MM.1S (cell line): Measurements from ENCODE around the gene KDM4D.

Experiments used
- DNase-seq: peaks from one replicate; pipeline ENCODE4 v3.0.0-alpha.2; 2015
- H2AFZ ChIP-seq: fragments of 300-600 bp; sonication (generic); 2 replicates; pipeline ENCODE4 v1.6.0; 2016; ENCODE audit warnings: antibody characterized with exemption, low read length
- H3F3A ChIP-seq: fragments of 300-600 bp; sonication (generic); 2 replicates; pipeline ENCODE4 v1.6.1; 2016; ENCODE audit warnings: mild to moderate bottlenecking, antibody characterized with exemption, low read length, moderate library complexity, mixed read lengths; ENCODE audit not compliant: insufficient read depth
- H3K27ac ChIP-seq: fragments of 300-600 bp; sonication (generic); 2 replicates; pipeline ENCODE4 v1.5.1; 2016; ENCODE audit warnings: mild to moderate bottlenecking, low read length
- H3K27me3 ChIP-seq: fragments of 300-600 bp; sonication (generic); replicated peaks from 2 replicates; pipeline ENCODE4 v1.6.0; 2016; ENCODE audit warnings: low read length; ENCODE audit not compliant: insufficient read depth
- H3K36me3 ChIP-seq: fragments of 300-600 bp; sonication (generic); replicated peaks from 2 replicates; pipeline ENCODE4 v1.6.1; 2016; ENCODE audit warnings: mild to moderate bottlenecking, low read length, mixed read lengths; ENCODE audit not compliant: insufficient read depth
- H3K4me1 ChIP-seq: fragments of 300-600 bp; sonication (generic); 2 replicates; pipeline ENCODE4 v1.6.1; 2016; ENCODE audit warnings: low read length, mixed read lengths
- H3K4me2 ChIP-seq: fragments of 300-600 bp; sonication (generic); 2 replicates; pipeline ENCODE4 v1.6.0; 2016; ENCODE audit warnings: low read depth, low read length
- H3K4me3 ChIP-seq: fragments of 300-600 bp; sonication (generic); 2 replicates; pipeline ENCODE4 v1.5.1; 2016; ENCODE audit warnings: low read length, mixed read lengths
- H3K79me2 ChIP-seq: fragments of 300-600 bp; sonication (generic); 2 replicates; pipeline ENCODE4 v1.6.1; 2016; ENCODE audit warnings: mixed run types, low read length, mixed read lengths
- H3K9ac ChIP-seq: fragments of 300-600 bp; sonication (generic); 2 replicates; pipeline ENCODE4 v1.6.1; 2016; ENCODE audit warnings: low read length, mixed read lengths
- H3K9me2 ChIP-seq: fragments of 300-600 bp; sonication (generic); replicated peaks from 2 replicates; pipeline ENCODE4 v1.6.1; 2016; ENCODE audit warnings: mild to moderate bottlenecking, low read length, mixed read lengths; ENCODE audit not compliant: insufficient read depth
- H3K9me3 ChIP-seq: fragments of 300-600 bp; sonication (generic); replicated peaks from 2 replicates; pipeline ENCODE4 v1.6.1; 2016; ENCODE audit warnings: mild to moderate bottlenecking, low read length, mixed read lengths; ENCODE audit not compliant: insufficient read depth
- H4K20me1 ChIP-seq: fragments of 300-600 bp; sonication (generic); 2 replicates; pipeline ENCODE4 v1.6.1; 2016; ENCODE audit warnings: mild to moderate bottlenecking, low read length, moderate library complexity, mixed read lengths; ENCODE audit not compliant: insufficient read depth
- EZH2 ChIP-seq: fragments of 300-600 bp; sonication (generic); optimal IDR thresholded peaks from 2 replicates; pipeline ENCODE3; 2017; ENCODE audit warnings: low read depth, mild to moderate bottlenecking, antibody characterized with exemption, low read length, mixed read lengths
- EZH2phosphoT487 ChIP-seq: fragments of 300-600 bp; sonication (generic); IDR thresholded peaks from 2 replicates; pipeline ENCODE4 v1.6.1; 2018; ENCODE audit warnings: antibody characterized with exemption, low read length
- TF ChIP-seq, protein P1 (sequence below): fragments of 300-600 bp; sonication (generic); IDR thresholded peaks from 2 replicates; pipeline ENCODE4 v1.5.1; 2016; ENCODE audit warnings: antibody characterized with exemption, low read length, mixed read lengths

Gene KDM4D

DNA sequence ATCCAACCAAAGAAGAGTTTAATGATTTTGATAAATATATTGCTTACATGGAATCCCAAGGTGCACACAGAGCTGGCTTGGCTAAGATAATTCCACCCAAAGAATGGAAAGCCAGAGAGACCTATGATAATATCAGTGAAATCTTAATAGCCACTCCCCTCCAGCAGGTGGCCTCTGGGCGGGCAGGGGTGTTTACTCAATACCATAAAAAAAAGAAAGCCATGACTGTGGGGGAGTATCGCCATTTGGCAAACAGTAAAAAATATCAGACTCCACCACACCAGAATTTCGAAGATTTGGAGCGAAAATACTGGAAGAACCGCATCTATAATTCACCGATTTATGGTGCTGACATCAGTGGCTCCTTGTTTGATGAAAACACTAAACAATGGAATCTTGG, 23.9 kb downstream of the KDM4D start:
- no peaks in the 10 kb centered on the region for H3K79me2 ChIP-seq
- no peak overlapping the region for H3K4me3 ChIP-seq
- H3F3A ChIP-seq = no peaks in the 10 kb centered on the region
- H3K4me1 ChIP-seq = no peaks in the 10 kb centered on the region
- TF ChIP-seq, protein P1, sequence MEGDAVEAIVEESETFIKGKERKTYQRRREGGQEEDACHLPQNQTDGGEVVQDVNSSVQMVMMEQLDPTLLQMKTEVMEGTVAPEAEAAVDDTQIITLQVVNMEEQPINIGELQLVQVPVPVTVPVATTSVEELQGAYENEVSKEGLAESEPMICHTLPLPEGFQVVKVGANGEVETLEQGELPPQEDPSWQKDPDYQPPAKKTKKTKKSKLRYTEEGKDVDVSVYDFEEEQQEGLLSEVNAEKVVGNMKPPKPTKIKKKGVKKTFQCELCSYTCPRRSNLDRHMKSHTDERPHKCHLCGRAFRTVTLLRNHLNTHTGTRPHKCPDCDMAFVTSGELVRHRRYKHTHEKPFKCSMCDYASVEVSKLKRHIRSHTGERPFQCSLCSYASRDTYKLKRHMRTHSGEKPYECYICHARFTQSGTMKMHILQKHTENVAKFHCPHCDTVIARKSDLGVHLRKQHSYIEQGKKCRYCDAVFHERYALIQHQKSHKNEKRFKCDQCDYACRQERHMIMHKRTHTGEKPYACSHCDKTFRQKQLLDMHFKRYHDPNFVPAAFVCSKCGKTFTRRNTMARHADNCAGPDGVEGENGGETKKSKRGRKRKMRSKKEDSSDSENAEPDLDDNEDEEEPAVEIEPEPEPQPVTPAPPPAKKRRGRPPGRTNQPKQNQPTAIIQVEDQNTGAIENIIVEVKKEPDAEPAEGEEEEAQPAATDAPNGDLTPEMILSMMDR = peak; percentile 17
- TF ChIP-seq EZH2phosphoT487 = no peak
- no peaks in the 10 kb centered on the region for H3K27me3 ChIP-seq
- no peak overlapping the region for H3K27ac ChIP-seq
- DNase-seq = no peak
- no peaks in the 10 kb centered on the region for H4K20me1 ChIP-seq
- no peaks in the 10 kb centered on the region for H3K9me2 ChIP-seq
- H3K36me3 ChIP-seq = no peaks in the 10 kb centered on the region
- no peak overlapping the region for H3K9ac ChIP-seq
- H3K9me3 ChIP-seq = no peaks in the 10 kb centered on the region
- H3K4me2 ChIP-seq = no peak overlapping the region
- no peak overlapping the region for H2AFZ ChIP-seq

DNA sequence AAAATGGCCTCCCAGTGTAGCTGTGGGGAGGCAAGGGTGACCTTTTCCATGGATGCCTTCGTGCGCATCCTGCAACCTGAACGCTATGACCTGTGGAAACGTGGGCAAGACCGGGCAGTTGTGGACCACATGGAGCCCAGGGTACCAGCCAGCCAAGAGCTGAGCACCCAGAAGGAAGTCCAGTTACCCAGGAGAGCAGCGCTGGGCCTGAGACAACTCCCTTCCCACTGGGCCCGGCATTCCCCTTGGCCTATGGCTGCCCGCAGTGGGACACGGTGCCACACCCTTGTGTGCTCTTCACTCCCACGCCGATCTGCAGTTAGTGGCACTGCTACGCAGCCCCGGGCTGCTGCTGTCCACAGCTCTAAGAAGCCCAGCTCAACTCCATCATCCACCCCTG, 24.8 kb downstream of the KDM4D start:
- no peak for DNase-seq
- H3K4me1 ChIP-seq = no peaks in the 10 kb centered on the region
- no peaks in the 10 kb centered on the region for H3K36me3 ChIP-seq
- no peak overlapping the region for H3K4me2 ChIP-seq
- H3K27ac ChIP-seq = no peak overlapping the region
- no peak overlapping the region for H3K4me3 ChIP-seq
- H3F3A ChIP-seq = no peaks in the 10 kb centered on the region
- H3K9me2 ChIP-seq = no peaks in the 10 kb centered on the region
- no peaks in the 10 kb centered on the region for H3K9me3 ChIP-seq
- H3K9ac ChIP-seq = no peak overlapping the region
- no peaks in the 10 kb centered on the region for H4K20me1 ChIP-seq
- TF ChIP-seq EZH2phosphoT487 (no peak), EZH2 (no peak)
- TF ChIP-seq, protein P1 = no peak
- no peaks in the 10 kb centered on the region for H3K27me3 ChIP-seq
- no peaks in the 10 kb centered on the region for H3K79me2 ChIP-seq
- no peak overlapping the region for H2AFZ ChIP-seq

DNA sequence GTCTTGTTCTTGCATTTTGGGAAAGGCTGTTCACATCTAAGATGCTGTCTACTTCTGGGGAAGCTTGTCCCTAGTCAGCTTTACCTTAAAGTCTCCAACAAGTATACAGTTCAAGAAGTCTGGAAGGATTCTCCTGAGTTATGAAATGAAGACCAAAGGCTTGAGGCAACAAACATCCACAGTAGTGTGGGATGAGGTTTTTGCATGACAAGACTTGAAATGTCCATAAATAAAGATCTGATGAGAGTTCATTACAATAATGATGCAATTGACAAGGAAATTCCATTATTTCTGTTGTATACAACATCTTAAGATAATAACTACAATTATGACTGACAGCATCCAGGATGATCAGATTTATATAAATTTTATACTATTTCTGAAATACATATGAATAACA, 30.2 kb downstream of the KDM4D start:
- no peak overlapping the region for H2AFZ ChIP-seq

More for the DNA sequence above, 30.2 kb downstream of the KDM4D start:
- Histone ChIP-seq H3K27me3 (no peaks in the 10 kb centered on the region), H3K9me2 (no peaks in the 10 kb centered on the region), H3F3A (no peaks in the 10 kb centered on the region), H3K9ac (no peak overlapping the region), H4K20me1 (no peaks in the 10 kb centered on the region), H3K9me3 (no peaks in the 10 kb centered on the region), H3K4me1 (no peaks in the 10 kb centered on the region), H3K36me3 (no peaks in the 10 kb centered on the region), H3K4me3 (no peak overlapping the region), H3K27ac (no peak overlapping the region), H3K4me2 (no peak overlapping the region), H3K79me2 (no peaks in the 10 kb centered on the region)
- TF ChIP-seq, protein P1 = no peak
- TF ChIP-seq EZH2phosphoT487 (no peak), EZH2 (no peak)
- no peak for DNase-seq
